OCI-LY1 (cell line): Measurements from ENCODE around the gene OR10H1.

ENCODE experiments used
- H2AFZ ChIP-seq: fragments of 200-600 bp; sonication (generic), shearing (Covaris generic); 2 replicates; pipeline ENCODE4 v1.6.0; 2014; ENCODE audit warnings: antibody characterized with exemption, mild to moderate bottlenecking, low read length
- H3F3A ChIP-seq: fragments of 200-600 bp; sonication (generic), shearing (Covaris generic); 2 replicates; pipeline ENCODE4 v1.6.0; 2014; ENCODE audit warnings: mild to moderate bottlenecking, antibody characterized with exemption, low read length, moderate library complexity; ENCODE audit not compliant: insufficient read depth
- H3K27ac ChIP-seq: fragments of 200-600 bp; sonication (generic); 2 replicates; pipeline ENCODE4 v1.5.1; 2014; ENCODE audit warnings: low read length, mixed run types, mild to moderate bottlenecking, low read depth; ENCODE audit not compliant: poor library complexity, severe bottlenecking
- H3K27me3 ChIP-seq: fragments of 200-600 bp; sonication (generic); 2 replicates; pipeline ENCODE4 v1.6.0; 2014; ENCODE audit warnings: antibody characterized with exemption, mild to moderate bottlenecking, low read length, moderate library complexity; ENCODE audit not compliant: insufficient read depth
- H3K36me3 ChIP-seq: fragments of 200-600 bp; sonication (generic); 2 replicates; pipeline ENCODE4 v1.6.1; 2014; ENCODE audit warnings: mild to moderate bottlenecking, antibody characterized with exemption, low read length, moderate library complexity, mixed read lengths; ENCODE audit not compliant: insufficient read depth
- H3K4me1 ChIP-seq: fragments of 200-600 bp; sonication (generic); 2 replicates; pipeline ENCODE4 v1.5.1; 2014; ENCODE audit warnings: mild to moderate bottlenecking, low read length, moderate library complexity; ENCODE audit not compliant: insufficient read depth, severe bottlenecking
- H3K4me2 ChIP-seq: fragments of 200-600 bp; sonication (generic), shearing (Covaris generic); 2 replicates; pipeline ENCODE4 v1.6.1; 2014; ENCODE audit warnings: low read length
- H3K4me3 ChIP-seq: fragments of 200-600 bp; sonication (generic); 2 replicates; pipeline ENCODE4 v1.5.1; 2014; ENCODE audit warnings: low read length, low read depth, mild to moderate bottlenecking, mixed read lengths; ENCODE audit not compliant: poor library complexity, severe bottlenecking
- H3K79me2 ChIP-seq: fragments of 200-600 bp; shearing (Covaris generic); 2 replicates; pipeline ENCODE4 v1.6.1; 2016; ENCODE audit warnings: mixed run types, low read length, mixed read lengths; ENCODE audit not compliant: insufficient read depth
- H3K9ac ChIP-seq: fragments of 200-600 bp; sonication (generic), shearing (Covaris generic); 2 replicates; pipeline ENCODE4 v1.6.1; 2014; ENCODE audit warnings: mild to moderate bottlenecking, low read length, mixed read lengths
- H3K9me2 ChIP-seq: fragments of 200-600 bp; sonication (generic), shearing (Covaris generic); 2 replicates; pipeline ENCODE4 v1.6.1; 2014; ENCODE audit warnings: low read depth, mild to moderate bottlenecking, low read length, mixed read lengths
- H3K9me3 ChIP-seq: fragments of 200-600 bp; shearing (Covaris generic); 2 replicates; pipeline ENCODE4 v1.6.1; 2014; ENCODE audit warnings: low read length, mixed read lengths
- H4K20me1 ChIP-seq: fragments of 200-600 bp; sonication (generic), shearing (Covaris generic); 2 replicates; pipeline ENCODE4 v1.6.0; 2016; ENCODE audit warnings: mild to moderate bottlenecking, low read length; ENCODE audit not compliant: insufficient read depth
- EZH2 ChIP-seq: fragments of 200-600 bp; sonication (generic), shearing (Covaris generic); IDR thresholded peaks from 2 replicates; pipeline ENCODE4 v1.8.0; 2017; ENCODE audit warnings: borderline replicate concordance, mixed run types, mild to moderate bottlenecking, antibody characterized with exemption, low read length, moderate library complexity, mixed read lengths
- TF ChIP-seq, protein P1 (sequence below): fragments of 200-600 bp; sonication (generic), shearing (Covaris generic); IDR thresholded peaks from 2 replicates; pipeline ENCODE4 v1.5.1; 2017; ENCODE audit warnings: mild to moderate bottlenecking, antibody characterized with exemption, low read length, moderate library complexity, mixed read lengths

OR10H1 gene, protein sequence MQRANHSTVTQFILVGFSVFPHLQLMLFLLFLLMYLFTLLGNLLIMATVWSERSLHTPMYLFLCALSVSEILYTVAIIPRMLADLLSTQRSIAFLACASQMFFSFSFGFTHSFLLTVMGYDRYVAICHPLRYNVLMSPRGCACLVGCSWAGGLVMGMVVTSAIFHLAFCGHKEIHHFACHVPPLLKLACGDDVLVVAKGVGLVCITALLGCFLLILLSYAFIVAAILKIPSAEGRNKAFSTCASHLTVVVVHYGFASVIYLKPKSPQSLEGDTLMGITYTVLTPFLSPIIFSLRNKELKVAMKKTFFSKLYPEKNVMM

DNA sequence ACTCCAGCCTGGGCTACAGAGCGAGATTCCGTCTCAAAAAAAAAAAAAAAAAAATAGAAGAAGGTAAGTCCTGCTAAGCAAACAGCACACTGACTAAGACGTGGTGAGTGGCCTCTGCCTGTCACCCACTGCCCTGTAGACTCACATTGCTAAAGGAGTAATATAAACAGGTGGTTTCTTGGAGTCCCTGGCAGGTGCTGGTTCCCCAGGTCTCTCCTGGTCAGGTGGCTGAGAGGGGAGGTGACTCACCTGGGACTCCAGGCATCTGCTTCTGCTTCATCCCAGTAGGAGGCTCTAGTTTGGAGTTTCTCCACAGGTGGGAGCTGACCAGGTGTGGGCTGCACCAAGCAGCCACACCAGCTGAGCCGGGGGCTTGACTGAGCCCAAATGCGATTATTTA lies at the start of gene OR10H1:
TSS of gene OR10H1 (minus strand) at position 359 of the 400 bp plus-strand sequence. CDS start 7,627 bp downstream, outside the sequence.
- H3K4me2 ChIP-seq: no peak within 1 kb of the TSS
- H3K9me3 ChIP-seq: no peaks in the 10 kb centered on the region
- H3K4me1 ChIP-seq: no peaks in the 10 kb centered on the region
- H3K36me3 ChIP-seq: no peaks in the 10 kb centered on the region
- H3K79me2 ChIP-seq: no peaks in the 10 kb centered on the region
- no peaks in the 10 kb centered on the region for H3F3A ChIP-seq
- no peak for TF ChIP-seq EZH2
- TF ChIP-seq, protein P1, sequence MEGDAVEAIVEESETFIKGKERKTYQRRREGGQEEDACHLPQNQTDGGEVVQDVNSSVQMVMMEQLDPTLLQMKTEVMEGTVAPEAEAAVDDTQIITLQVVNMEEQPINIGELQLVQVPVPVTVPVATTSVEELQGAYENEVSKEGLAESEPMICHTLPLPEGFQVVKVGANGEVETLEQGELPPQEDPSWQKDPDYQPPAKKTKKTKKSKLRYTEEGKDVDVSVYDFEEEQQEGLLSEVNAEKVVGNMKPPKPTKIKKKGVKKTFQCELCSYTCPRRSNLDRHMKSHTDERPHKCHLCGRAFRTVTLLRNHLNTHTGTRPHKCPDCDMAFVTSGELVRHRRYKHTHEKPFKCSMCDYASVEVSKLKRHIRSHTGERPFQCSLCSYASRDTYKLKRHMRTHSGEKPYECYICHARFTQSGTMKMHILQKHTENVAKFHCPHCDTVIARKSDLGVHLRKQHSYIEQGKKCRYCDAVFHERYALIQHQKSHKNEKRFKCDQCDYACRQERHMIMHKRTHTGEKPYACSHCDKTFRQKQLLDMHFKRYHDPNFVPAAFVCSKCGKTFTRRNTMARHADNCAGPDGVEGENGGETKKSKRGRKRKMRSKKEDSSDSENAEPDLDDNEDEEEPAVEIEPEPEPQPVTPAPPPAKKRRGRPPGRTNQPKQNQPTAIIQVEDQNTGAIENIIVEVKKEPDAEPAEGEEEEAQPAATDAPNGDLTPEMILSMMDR: no peak
- no peak within 1 kb of the TSS for H3K9ac ChIP-seq
- H3K27me3 ChIP-seq: no peaks in the 10 kb centered on the region
- H3K9me2 ChIP-seq: no peaks in the 10 kb centered on the region
- no peak within 1 kb of the TSS for H3K4me3 ChIP-seq
- H3K27ac ChIP-seq: no peak within 1 kb of the TSS
- H2AFZ ChIP-seq: no peak within 1 kb of the TSS
- no peaks in the 10 kb centered on the region for H4K20me1 ChIP-seq

DNA sequence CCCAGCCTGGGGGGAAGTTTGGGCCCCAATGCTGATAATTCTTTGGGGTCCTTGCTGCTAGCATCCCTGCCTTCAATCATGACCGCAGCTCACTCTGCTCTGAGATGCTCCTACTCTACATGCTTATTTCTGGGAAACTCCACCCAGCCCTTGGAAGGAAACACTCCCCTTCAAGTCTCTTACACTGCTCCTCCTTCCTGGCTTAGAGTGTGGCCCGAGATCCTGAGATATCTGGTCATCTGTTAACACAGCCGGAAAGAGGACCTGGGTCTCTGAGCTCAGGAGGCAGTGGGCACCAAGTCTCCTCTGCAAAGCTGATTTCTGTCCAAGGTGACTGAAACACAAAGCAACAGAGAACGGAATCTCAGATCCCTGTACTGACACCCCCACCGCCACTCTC lies 49.4 kb upstream of the OR10H1 start:
- Histone ChIP-seq H3K27ac (no peak overlapping the region), H3K36me3 (no peaks in the 10 kb centered on the region), H3K4me2 (no peak overlapping the region), H3F3A (no peaks in the 10 kb centered on the region), H3K4me1 (no peaks in the 10 kb centered on the region), H3K9ac (no peak overlapping the region), H2AFZ (no peak overlapping the region), H3K4me3 (no peak overlapping the region), H3K9me2 (no peaks in the 10 kb centered on the region), H3K79me2 (no peaks in the 10 kb centered on the region), H3K27me3 (no peaks in the 10 kb centered on the region), H3K9me3 (no peaks in the 10 kb centered on the region), H4K20me1 (no peaks in the 10 kb centered on the region)
- TF ChIP-seq, protein P1: no peak
- TF ChIP-seq EZH2: no peak

DNA sequence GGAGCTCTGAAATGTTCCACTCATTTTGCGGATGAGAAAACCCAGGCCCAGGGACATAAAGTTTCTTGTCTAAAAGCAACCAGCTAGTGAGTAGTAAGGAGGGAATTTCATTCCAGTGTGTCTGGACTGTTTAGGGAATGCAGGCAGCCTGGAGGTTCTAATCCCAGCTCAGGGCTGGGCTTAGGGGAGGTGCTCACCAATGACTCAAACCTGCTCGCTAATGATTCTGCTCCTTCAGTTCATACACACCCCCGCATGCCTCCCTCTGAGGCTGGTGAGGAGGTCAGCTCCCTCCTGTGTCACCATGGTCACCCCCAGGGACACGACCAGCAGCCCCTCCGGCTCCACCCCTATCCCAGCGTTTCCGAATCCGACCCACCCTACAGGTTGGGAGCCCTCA lies 47.8 kb upstream of the OR10H1 start:
- H2AFZ ChIP-seq: no peak overlapping the region
- no peaks in the 10 kb centered on the region for H3K9me2 ChIP-seq
- H3K4me3 ChIP-seq: no peak overlapping the region
- H4K20me1 ChIP-seq: no peaks in the 10 kb centered on the region
- no peak overlapping the region for H3K27ac ChIP-seq
- H3K9me3 ChIP-seq: no peaks in the 10 kb centered on the region
- H3K4me1 ChIP-seq: no peaks in the 10 kb centered on the region
- H3K4me2 ChIP-seq: no peak overlapping the region
- TF ChIP-seq, protein P1: no peak
- no peak for TF ChIP-seq EZH2
- H3F3A ChIP-seq: no peaks in the 10 kb centered on the region
- H3K9ac ChIP-seq: no peak overlapping the region
- no peaks in the 10 kb centered on the region for H3K79me2 ChIP-seq
- H3K36me3 ChIP-seq: no peaks in the 10 kb centered on the region
- H3K27me3 ChIP-seq: no peaks in the 10 kb centered on the region
